Measurements from ENCODE around the gene SYPL1. TPM values are rescaled to one million over a fixed set of nuclear protein-coding genes. Genes with fewer than 3 reads are reported as not detected.

Gene SYPL1
- total and polyA plus RNA-seq, 2 donors (not counting 3 experiments of a cell fraction or from before 2014, with no cell fraction given) = 59.8 to 67.1 TPM

DNA sequence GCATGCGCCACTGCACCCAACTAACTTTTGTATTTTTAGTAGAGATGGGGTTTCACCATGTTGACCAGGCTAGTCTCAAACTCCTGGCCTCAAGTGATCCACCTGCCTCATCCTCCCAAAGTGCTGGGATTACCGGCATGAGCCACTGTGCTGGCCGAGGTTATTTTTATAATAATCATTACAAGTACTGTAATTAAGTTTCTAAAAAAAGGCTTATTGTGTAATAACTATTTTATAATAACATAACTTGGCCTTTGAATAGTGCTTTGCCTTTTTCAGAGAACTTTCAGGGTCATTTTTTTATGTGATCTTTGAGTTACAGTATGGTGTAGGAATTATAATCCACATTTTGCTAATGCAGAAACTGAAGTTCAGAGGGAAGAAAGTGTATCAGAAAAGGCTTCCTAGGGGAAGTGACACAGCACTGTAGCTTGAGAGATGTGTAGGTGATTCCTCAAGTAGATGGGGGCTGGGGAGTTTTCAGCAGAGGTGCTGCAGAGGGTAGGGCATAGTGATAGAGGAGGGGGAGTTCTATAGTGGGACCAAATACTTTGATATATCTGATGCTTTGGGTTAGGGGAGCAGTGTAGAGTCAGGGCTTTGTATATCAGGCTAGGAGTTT lies 9.2 kb upstream of the SYPL1 start:
- H3K27me3 ChIP-seq (ENCODE audit: control insufficient read depth in 2 of 2, insufficient read depth in 2 of 2, low read length in 2 of 2) = peaks cover 2 to 5% of the 10 kb centered on the region in 2 experiments
- no peaks in the 10 kb centered on the region for H3K9me3 ChIP-seq (replicated peaks; ENCODE audit: control insufficient read depth, insufficient read depth, low read length)
- POLR2A ChIA-PET = no interaction called here
- H3K4me3 ChIP-seq (replicated peaks in 1 of 3; ENCODE audit: insufficient read depth in 1 of 3, low read depth in 1 of 3, low read length in 3 of 3) = no peak overlapping the region
- H2AFZ ChIP-seq (ENCODE audit: low read depth, low read length) = no peak overlapping the region
- BruUV-seq (replicated peaks) = no TSS peak
- dilution Hi-C loops (cut with MboI; ENCODE audit: extremely low pct_ligation_motif_present, low sequenced_read_pairs) = no loop called here
- no peak overlapping the region for H3K9ac ChIP-seq (replicated peaks; ENCODE audit: extremely low read depth, insufficient read depth, low read length)
- peaks cover 3% of the 10 kb centered on the region for H3K4me1 ChIP-seq (ENCODE audit: control insufficient read depth, extremely low read depth, insufficient read depth, low read length)
- H3K27ac ChIP-seq (ENCODE audit: insufficient read depth, low read depth, low read length) = no peak overlapping the region
- TF ChIP-seq FOS (IDR thresholded peaks at IDR 0.05; ENCODE audit: borderline replicate concordance, insufficient read depth, low read length) (no peak), POLR2A (IDR thresholded peaks at IDR 0.05; ENCODE audit: low read depth, low read length) (no peak), MYC (IDR thresholded peaks at IDR 0.05; ENCODE audit: low read depth, low read length) (no peak), JUN (IDR thresholded peaks at IDR 0.05; ENCODE audit: borderline replicate concordance, insufficient read depth, insufficient read length, low read depth) (no peak), GATA2 (IDR thresholded peaks at IDR 0.05; ENCODE audit: insufficient read depth, insufficient read length, low read depth, low read length) (no peak), EZH2 (IDR thresholded peaks at IDR 0.05; ENCODE audit: borderline replicate concordance, low read depth, low read length, severe bottlenecking) (no peak)
- TF ChIP-seq, protein P1, sequence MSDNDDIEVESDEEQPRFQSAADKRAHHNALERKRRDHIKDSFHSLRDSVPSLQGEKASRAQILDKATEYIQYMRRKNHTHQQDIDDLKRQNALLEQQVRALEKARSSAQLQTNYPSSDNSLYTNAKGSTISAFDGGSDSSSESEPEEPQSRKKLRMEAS (IDR thresholded peaks at IDR 0.05; ENCODE audit: insufficient read depth, insufficient read length) = no peak
- TF ChIP-seq, protein P2, sequence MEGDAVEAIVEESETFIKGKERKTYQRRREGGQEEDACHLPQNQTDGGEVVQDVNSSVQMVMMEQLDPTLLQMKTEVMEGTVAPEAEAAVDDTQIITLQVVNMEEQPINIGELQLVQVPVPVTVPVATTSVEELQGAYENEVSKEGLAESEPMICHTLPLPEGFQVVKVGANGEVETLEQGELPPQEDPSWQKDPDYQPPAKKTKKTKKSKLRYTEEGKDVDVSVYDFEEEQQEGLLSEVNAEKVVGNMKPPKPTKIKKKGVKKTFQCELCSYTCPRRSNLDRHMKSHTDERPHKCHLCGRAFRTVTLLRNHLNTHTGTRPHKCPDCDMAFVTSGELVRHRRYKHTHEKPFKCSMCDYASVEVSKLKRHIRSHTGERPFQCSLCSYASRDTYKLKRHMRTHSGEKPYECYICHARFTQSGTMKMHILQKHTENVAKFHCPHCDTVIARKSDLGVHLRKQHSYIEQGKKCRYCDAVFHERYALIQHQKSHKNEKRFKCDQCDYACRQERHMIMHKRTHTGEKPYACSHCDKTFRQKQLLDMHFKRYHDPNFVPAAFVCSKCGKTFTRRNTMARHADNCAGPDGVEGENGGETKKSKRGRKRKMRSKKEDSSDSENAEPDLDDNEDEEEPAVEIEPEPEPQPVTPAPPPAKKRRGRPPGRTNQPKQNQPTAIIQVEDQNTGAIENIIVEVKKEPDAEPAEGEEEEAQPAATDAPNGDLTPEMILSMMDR (IDR thresholded peaks at IDR 0.05; ENCODE audit: extremely low read depth in 1 of 2, insufficient read depth in 1 of 2, low read depth in 1 of 2, low read length in 2 of 2) = no peak
- intact Hi-C loops (cut with micrococcal nuclease) = no loop called here
- CTCF ChIA-PET = interaction anchor here (1.0 kb wide), 1 partner anchor 33 kb away, joined by 3 read pairs; no protein-coding TSS in a partner anchor
- FAIRE-seq (no peak), DNase-seq (ENCODE audit: low read depth, low spot score) (no peak)
- no peaks in the 10 kb centered on the region for H3K79me2 ChIP-seq (ENCODE audit: control insufficient read depth, insufficient read depth, low read length)
- no peaks in the 10 kb centered on the region for H3K9me1 ChIP-seq (replicated peaks; ENCODE audit: control insufficient read depth, extremely low read depth, insufficient read depth, low read length)
- H3K4me2 ChIP-seq (ENCODE audit: insufficient read depth, low read length) = no peak overlapping the region
- no peaks in the 10 kb centered on the region for H3K36me3 ChIP-seq (ENCODE audit: control insufficient read depth in 2 of 2, extremely low read depth in 1 of 2, insufficient read depth in 2 of 2, low read length in 2 of 2)
- H4K20me1 ChIP-seq (replicated peaks; ENCODE audit: control insufficient read depth, extremely low read depth, insufficient read depth, low read length) = no peaks in the 10 kb centered on the region

Measured in endothelial cell of umbilical vein (primary cell).